T-helper 1 cell treated with Interleukin-12 subunit alpha and Interleukin-12 subunit beta and Interleukin-4 antibody, amounts not matched to agents 30 μg/mL and 1 μg/mL, for 36 hours (primary cell): ENCODE measurements around the gene SZRD1.
"Not testable (repeated sequence)": the region's sequence is repeated elsewhere in the genome, so short reads cannot be mapped to it uniquely, and the experiment has no call there.

Experiments
- H3K27ac Mint-ChIP-seq: one replicate; pipeline ENCODE4 v1.8.0; 2021; ENCODE audit warnings: mild to moderate bottlenecking, mixed read lengths
- H3K27me3 Mint-ChIP-seq: one replicate; pipeline ENCODE4 v1.8.0; 2021; ENCODE audit warnings: low read depth, mixed read lengths
- H3K36me3 Mint-ChIP-seq: one replicate; pipeline ENCODE4 v1.8.0; 2021; ENCODE audit warnings: low read depth, mixed read lengths
- H3K4me1 Mint-ChIP-seq: one replicate; pipeline ENCODE4 v1.8.0; 2021; ENCODE audit warnings: low read depth, mixed read lengths
- H3K4me3 Mint-ChIP-seq: one replicate; pipeline ENCODE4 v1.8.0; 2021; ENCODE audit warnings: mild to moderate bottlenecking, moderate library complexity, mixed read lengths
- H3K9me3 Mint-ChIP-seq: one replicate; pipeline ENCODE4 v1.8.0; 2021; ENCODE audit warnings: mixed read lengths

Gene SZRD1

DNA sequence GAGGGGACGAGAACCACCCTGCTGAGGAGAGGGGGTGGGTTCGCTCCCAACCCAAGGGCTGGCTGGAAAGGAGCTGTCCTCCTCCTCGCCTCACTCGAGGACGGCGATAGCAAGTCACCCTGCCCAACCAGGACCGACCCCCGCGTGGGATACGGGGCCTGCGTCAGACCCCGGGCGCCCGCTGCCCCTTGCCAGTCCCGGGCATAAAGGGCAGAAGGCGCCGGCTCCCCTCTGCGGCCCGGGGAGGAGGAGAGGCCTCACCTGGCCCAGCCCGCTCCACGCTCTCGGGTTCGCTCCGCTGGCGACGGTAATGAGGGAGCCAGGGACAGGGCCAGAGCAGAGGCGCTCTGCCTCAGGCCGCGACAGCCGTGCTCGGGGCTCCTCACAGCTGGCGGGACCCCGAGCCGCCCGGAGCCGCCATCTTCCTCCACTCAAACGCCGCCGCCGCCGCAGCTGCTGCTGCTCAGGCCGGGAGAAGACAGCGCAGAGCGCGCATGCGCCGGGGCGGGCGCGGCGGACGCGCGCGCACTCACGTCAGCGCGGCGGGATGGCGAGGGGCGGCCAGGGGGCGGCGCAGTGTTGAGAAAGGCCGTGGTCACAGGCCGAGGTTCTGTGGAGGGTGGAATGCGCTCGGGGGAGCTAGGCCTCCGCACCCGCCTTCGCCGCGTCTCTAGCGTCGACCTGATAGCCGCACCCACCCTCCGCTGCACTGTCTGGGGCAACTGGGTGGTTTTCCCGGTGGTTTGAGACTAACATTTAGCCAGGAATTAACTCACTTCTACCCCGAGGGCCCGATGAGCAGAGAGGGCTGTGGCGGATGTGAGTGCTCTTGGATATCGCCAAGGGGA, 14.8 kb upstream of the SZRD1 start, which contains the start of gene FBXO42:
Gene FBXO42, minus strand, starts transcription at position 487 of the 848 bp plus-strand sequence. CDS start 37,062 bp downstream, outside the sequence.
- Mint-ChIP-seq H3K4me3 (peak within 1 kb of the TSS; percentile 90), H3K27ac (peak within 1 kb of the TSS; percentile 87), H3K36me3 (peaks cover 3% of the 10 kb centered on the region), H3K4me1 (peaks cover 21% of the 10 kb centered on the region), H3K9me3 (no peaks in the 10 kb centered on the region), H3K27me3 (no peaks in the 10 kb centered on the region)

DNA sequence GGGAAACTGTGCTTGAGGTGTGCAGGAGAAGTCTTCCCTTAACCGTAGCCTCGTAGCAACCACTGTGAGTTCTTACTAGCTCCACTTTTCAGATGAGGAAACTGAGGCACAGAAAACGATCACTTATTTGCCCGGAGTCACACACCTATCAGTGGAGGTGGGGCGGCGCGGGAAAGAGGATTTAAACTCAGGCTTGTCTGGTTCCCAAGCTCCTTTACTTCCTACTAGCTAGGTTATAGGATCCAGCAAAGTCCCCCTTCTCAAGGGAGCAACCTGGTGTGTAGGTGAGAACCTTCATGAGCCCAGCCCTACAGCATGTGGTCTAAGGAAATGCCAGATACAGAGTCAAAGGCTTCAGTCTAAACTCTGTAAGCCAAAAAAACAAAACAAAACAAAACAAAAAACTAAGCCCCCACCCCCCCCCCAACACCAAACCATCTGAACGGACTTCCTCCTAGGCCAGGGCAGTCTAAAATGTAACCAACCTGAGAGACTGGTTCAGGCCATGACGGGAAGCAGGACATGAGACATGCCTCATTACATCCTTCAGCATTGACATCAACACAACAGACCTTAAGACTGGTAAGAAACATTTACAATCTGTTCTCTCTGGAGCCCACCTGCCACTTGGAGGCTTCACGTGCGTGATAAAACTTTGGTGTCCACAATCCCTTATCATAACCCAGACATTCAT, 14.1 kb upstream of the SZRD1 start:
- peak overlapping the region; percentile 87 for H3K27ac Mint-ChIP-seq
- H3K36me3 Mint-ChIP-seq: peaks cover 3% of the 10 kb centered on the region
- peak overlapping the region; percentile 90 for H3K4me3 Mint-ChIP-seq
- H3K4me1 Mint-ChIP-seq: peaks cover 20% of the 10 kb centered on the region
- no peaks in the 10 kb centered on the region for H3K27me3 Mint-ChIP-seq
- no peaks in the 10 kb centered on the region for H3K9me3 Mint-ChIP-seq

DNA sequence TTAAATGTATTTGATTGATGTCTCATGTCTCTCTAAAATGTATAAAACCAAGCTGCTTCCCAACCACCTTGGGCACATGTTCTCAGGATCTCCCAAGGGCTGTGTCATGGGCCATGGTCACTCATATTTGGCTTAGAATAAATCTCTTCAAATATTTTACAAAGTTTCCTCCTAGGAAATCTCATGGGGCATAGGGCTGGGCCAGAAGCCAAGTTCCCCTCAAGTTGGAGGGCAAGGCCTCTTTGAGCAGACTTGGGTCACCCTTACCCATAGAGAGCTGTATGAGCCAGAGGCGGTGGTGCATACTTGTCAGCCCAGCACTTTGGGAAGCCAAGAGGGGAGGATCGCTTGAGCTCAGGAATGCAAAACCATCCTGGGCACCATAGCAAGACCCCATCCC, 12.4 kb upstream of the SZRD1 start:
- Mint-ChIP-seq H3K36me3 (peaks cover 3% of the 10 kb centered on the region), H3K27ac (no peak overlapping the region)

DNA sequence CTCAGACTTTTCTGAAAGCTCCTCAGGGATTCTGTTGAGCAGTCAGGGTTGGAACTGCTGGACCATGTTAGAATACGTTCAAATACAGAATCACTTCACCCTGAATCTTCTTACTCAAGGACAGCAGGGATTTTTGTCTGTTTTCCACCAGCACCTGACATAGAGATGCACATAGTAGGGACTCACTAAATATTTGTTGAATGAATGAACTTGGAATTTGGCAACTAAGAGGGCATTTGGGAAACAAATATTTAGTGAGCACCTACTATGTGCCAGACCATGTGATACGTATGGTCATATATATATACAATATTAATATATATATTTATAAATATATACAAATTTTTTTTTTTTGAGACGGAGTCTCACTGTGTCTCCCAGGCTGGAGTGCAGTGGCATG, 10.2 kb upstream of the SZRD1 start:
- H3K9me3 Mint-ChIP-seq: no peaks in the 10 kb centered on the region
- H3K4me1 Mint-ChIP-seq: peaks cover 6% of the 10 kb centered on the region
- H3K27ac Mint-ChIP-seq: no peak overlapping the region
- H3K27me3 Mint-ChIP-seq: no peaks in the 10 kb centered on the region
- H3K4me3 Mint-ChIP-seq: no peak overlapping the region
- H3K36me3 Mint-ChIP-seq: no peaks in the 10 kb centered on the region

More for the DNA sequence above, 12.4 kb upstream of the SZRD1 start:
- Mint-ChIP-seq H3K27me3 (no peaks in the 10 kb centered on the region), H3K4me1 (peaks cover 19% of the 10 kb centered on the region), H3K4me3 (no peak overlapping the region), H3K9me3 (no peaks in the 10 kb centered on the region)

DNA sequence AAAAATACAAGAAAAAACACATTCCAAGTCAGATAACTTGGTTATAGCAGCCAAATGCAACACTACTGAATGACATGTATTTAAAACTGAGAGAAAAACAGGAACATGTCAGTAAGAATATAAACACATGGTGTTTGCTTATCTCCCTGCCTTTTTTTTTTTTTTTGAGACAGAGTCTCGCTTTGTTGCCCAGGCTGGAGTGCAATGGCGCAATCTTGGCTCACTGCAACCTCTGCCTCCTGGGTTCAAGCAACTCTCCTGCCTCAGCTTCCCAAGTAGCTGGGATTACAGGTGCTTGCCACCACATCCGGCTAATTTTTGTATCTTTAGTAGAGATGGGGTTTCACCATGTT, 1.9 kb upstream of the SZRD1 start:
- not testable (repeated sequence) for H3K27me3 Mint-ChIP-seq, H3K9me3 Mint-ChIP-seq, H3K36me3 Mint-ChIP-seq, H3K27ac Mint-ChIP-seq, H3K4me3 Mint-ChIP-seq
- H3K4me1 Mint-ChIP-seq: peaks cover 16% of the 10 kb centered on the region

DNA sequence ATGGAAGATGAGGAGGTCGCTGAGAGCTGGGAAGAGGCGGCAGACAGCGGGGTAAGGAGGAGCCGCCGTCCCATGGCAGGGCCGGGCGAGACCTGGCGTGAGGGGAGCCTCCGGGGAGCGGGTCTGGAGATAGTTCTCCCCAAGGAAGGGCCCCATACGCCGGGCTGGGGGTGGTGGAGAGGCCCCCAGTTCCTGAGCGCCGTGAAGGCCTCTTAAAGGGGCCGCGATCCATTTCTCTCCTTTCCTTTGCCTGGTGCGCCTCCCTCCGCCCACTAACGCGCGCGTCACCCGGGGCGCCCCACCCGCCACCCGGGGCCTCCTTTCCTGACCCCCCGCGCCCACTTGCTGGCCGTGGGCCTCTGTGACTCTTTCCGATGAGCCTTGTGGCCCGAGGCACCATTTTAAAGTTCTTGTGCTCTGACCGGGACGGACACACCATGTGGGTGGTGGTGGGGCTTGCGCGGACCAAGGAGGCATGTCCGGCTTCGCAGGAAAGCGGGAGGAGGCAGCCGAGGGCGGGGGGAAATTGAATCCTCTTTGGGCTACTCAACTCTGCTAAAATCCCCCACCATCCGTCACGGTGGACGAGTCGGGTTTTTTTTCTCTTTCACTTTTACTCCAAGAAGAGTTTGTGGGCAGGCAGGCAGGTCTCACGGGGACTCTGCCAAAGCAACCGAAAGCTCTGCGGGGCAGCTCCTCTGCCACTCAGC, 371 bp downstream of the SZRD1 start:
- no peaks in the 10 kb centered on the region for H3K27me3 Mint-ChIP-seq
- H3K4me3 Mint-ChIP-seq: peak overlapping the region; percentile 94
- peaks cover 29% of the 10 kb centered on the region for H3K4me1 Mint-ChIP-seq
- peak overlapping the region; percentile 98 for H3K27ac Mint-ChIP-seq
- H3K9me3 Mint-ChIP-seq: no peaks in the 10 kb centered on the region
- peaks cover 12% of the 10 kb centered on the region for H3K36me3 Mint-ChIP-seq

DNA sequence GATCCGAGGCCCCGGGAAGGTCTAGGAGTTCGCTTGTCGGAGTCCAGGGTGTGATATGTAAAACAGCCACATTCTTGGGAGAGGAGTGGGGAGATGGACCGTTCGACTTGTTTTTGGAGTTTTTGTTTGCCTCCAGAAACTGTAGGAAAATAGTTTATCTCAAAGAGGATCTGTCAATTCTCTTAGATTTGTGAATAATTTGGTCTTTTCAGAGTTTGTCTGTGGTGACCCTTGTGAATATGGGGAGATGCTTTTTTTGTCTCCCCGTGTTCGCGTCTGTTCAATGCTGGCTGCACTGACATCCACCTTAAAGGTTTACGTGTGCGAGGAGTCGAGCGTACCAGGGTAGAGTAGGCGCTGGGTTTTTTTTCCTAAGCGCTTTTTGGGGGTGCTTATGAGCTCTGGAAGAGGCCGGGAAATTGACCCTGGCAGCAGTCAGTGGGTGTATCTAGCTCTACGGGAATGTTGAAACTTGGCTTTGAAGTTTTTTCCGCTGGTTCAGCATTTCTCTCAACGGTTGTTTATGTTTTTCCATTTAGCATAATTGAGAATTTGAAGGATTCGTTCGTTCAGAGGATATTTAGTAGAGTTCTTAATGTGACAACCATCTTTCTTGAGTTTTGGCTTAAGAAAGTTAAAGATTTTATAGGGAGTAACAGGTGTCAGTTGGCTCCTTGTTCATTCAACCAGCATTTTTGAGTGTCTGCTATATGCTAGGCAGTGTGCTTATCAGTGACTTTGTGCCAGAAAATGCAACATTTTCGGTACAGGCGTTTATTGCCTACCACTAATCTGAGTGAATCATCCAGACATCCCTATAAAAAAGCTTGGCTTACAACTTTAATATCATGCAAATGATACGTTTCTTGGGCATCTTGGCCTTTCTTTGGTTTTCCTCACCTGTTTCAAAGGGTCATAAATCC, 1.2 kb downstream of the SZRD1 start:
- H3K4me1 Mint-ChIP-seq: peaks cover 34% of the 10 kb centered on the region
- peak overlapping the region; percentile 94 for H3K4me3 Mint-ChIP-seq
- H3K36me3 Mint-ChIP-seq: peaks cover 17% of the 10 kb centered on the region
- no peaks in the 10 kb centered on the region for H3K9me3 Mint-ChIP-seq
- H3K27me3 Mint-ChIP-seq: no peaks in the 10 kb centered on the region
- H3K27ac Mint-ChIP-seq: peak overlapping the region; percentile 98

DNA sequence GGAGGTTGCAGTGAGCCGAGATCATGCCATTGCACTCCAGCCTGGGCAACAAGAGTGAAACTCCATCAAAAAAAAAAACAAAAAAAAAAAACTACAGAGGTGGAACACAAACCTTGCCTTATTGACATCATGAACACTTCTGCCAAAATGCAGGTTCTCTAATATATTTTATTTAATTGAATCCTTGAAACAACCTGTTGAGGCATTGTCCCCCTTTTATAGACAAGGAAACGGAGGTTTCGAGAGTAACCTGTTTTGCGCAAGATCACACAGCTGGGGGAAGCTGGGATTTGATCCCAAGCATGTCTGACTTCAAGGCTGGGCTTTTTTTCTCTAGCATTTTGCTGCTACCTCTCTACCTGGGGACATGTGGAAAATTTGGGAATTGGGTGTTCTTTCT, 2.8 kb downstream of the SZRD1 start:
- H3K36me3 Mint-ChIP-seq: peaks cover 20% of the 10 kb centered on the region
- no peak overlapping the region for H3K27ac Mint-ChIP-seq
- H3K4me1 Mint-ChIP-seq: peaks cover 41% of the 10 kb centered on the region
- peak overlapping the region; percentile 94 for H3K4me3 Mint-ChIP-seq
- no peaks in the 10 kb centered on the region for H3K27me3 Mint-ChIP-seq
- H3K9me3 Mint-ChIP-seq: no peaks in the 10 kb centered on the region

DNA sequence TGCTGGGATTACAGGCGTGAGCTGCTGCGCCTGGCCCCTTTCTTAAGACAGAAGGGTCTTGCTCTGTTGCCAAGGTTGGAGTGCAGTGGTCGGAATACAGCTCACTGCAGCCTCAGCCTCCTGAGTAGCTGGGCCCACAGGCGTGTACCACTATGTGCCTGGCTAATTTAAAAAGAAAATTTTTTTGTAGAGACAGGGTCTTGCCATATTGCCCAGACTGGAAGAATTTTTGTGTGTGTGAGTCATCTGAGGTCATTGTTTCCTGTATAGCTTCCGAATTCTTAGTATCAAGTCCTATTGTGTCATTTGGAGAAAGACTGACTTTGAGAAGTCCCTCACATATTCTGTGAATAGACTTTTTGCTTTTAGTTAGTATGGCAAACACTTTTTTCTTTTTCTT, 4.7 kb downstream of the SZRD1 start:
- Mint-ChIP-seq H3K9me3 (no peaks in the 10 kb centered on the region), H3K36me3 (peaks cover 26% of the 10 kb centered on the region), H3K4me3 (peak overlapping the region; percentile 70), H3K27me3 (no peaks in the 10 kb centered on the region), H3K4me1 (peaks cover 45% of the 10 kb centered on the region), H3K27ac (peak overlapping the region; percentile 86)

DNA sequence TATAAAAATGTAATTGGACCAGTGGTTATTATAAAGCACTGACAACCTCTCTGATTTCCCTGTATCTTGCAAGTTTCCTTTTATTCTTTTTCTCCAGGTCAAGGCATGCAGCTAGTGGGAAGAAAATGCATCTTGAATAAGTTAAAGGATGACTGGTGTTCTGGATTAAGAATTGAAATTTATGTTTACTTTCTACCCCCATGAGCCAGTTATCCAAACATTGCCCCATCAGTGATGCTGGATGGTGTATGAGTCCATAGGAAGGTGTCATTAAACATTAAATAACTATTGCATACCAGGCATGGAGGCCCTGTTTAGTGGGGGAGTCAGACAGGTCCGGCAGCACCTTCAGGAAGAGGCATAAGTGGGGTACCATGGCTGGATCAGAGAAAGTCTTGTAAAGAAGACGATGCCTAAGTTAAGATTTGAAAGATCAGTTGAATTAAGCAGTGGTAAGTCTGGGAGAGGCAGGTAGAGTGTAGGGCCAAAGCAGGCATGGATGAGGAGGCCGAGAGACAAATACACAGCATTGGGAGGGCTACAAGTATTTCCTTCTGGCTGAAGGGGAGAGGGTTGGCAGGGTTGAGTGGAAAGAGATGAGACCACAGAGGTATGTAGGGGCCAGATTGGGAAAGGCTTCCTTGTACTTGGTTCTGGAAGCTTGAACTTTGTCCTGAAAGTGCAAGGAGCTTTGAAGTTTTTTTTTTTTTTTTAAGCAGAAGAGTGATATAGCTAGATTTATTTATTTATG, 5.7 kb downstream of the SZRD1 start:
- no peaks in the 10 kb centered on the region for H3K27me3 Mint-ChIP-seq
- peaks cover 27% of the 10 kb centered on the region for H3K36me3 Mint-ChIP-seq
- no peaks in the 10 kb centered on the region for H3K9me3 Mint-ChIP-seq
- H3K4me3 Mint-ChIP-seq: peak overlapping the region; percentile 1
- H3K4me1 Mint-ChIP-seq: peaks cover 51% of the 10 kb centered on the region
- peak overlapping the region; percentile 86 for H3K27ac Mint-ChIP-seq

DNA sequence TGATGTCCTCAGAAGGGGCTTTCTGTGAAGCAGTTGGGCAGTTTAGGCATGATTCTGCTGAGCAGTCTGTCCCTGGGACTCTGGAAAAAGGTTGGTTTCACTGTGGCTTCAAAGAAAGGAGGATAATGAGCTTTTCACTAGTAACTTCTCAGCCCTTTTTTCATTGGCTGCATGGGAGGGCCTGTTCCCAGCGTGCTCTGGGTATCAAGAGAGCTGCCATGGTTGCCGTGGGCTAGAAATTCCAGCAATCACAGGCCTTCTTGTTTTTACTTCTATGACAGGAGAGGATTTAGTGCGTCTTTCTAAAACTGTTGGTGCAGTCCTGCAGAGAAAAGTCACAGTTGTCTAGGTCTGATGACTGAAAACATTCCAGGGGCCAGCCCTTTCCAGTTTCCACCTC, 7.2 kb downstream of the SZRD1 start:
- peak overlapping the region; percentile 71 for H3K27ac Mint-ChIP-seq
- no peaks in the 10 kb centered on the region for H3K9me3 Mint-ChIP-seq
- H3K4me3 Mint-ChIP-seq: no peak overlapping the region
- peaks cover 45% of the 10 kb centered on the region for H3K4me1 Mint-ChIP-seq
- H3K27me3 Mint-ChIP-seq: no peaks in the 10 kb centered on the region
- peaks cover 25% of the 10 kb centered on the region for H3K36me3 Mint-ChIP-seq

DNA sequence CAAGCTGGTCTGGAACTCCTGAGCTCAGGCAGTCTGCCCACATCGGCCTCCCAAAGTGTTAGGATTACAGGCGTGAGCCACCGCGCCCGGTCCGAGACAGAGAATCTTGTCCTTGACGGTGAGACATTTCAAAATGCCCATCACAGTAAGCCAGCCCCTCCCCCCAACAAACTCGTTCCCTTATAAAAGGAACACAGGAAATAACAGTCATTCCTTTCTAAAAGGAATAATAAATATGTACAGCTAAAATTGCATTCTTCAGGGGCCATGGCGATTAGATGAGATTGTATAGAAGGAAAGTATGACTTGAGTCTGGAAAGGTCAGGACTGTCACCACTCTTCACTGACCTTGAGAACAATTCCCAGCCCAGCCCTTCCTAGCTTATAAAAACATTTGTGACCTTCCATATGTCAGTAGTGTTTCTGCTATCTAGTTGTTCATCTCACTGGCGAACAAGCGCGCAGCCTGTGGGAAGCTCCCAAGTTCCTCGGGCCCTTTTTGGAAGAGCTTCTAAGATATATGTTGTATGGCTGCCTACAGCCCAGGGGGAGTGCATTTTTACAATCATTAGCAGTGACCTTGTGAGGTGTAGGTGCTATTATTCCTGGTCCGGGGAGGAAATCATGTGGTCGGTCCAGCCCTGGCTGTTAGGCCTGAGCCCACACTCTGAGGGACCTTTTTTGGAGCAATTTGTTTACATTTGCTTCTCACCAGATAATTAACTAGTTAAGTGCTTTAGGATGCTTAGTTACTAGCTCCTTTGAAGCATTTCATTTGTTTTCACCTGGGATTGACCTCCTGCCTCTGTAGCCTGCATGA, 8.7 kb downstream of the SZRD1 start:
- Mint-ChIP-seq H3K36me3 (peaks cover 23% of the 10 kb centered on the region), H3K27me3 (no peaks in the 10 kb centered on the region), H3K9me3 (no peaks in the 10 kb centered on the region), H3K27ac (peak overlapping the region; percentile 57), H3K4me1 (peaks cover 42% of the 10 kb centered on the region), H3K4me3 (no peak overlapping the region)

DNA sequence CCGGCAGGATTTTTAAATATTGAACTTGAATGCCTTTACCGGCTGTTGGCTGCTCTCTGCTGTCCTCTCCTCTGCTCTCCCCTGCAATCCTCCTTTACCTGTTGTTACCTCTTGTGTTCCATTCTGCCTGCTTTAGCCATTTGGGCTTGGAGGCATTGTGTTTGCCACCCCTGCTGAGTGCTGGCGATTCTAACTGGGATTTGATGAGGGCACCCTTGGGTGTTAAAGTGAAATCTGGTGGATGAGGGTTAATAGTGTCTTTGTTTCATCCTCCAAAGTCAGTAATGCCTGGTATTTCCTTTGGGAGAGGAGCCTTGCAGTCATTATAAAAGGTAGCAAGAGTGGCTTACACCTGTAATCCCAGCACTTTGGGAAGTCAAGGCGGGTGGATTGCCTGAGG, 9.9 kb downstream of the SZRD1 start:
- H3K27ac Mint-ChIP-seq: no peak overlapping the region

More for the DNA sequence above, 9.9 kb downstream of the SZRD1 start:
- peaks cover 22% of the 10 kb centered on the region for H3K36me3 Mint-ChIP-seq
- H3K9me3 Mint-ChIP-seq: no peaks in the 10 kb centered on the region
- peaks cover 37% of the 10 kb centered on the region for H3K4me1 Mint-ChIP-seq
- no peaks in the 10 kb centered on the region for H3K27me3 Mint-ChIP-seq
- H3K4me3 Mint-ChIP-seq: no peak overlapping the region
